Panc1 (cell line): ENCODE data around the gene YBX1. TPM values are rescaled to one million over a fixed set of nuclear protein-coding genes. Genes with fewer than 3 reads are reported as not detected.
"Not testable (repeated sequence)": the region's sequence is repeated elsewhere in the genome, so short reads cannot be mapped to it uniquely, and the experiment has no call there.

Experiments
- ATAC-seq: fragments of 200-7000 bp; cut with Tn5 transposase; 2 replicates; pipeline ENCODE4 v1.9.1; 2020; ENCODE audit warnings: mild to moderate bottlenecking, moderate library complexity
- BruUV-seq: library from RNA; stranded (reverse); fragments of 400-500 nt; replicated peaks from 2 replicates; lab custom pipeline; 2021; lab: Mats Ljungman, UMichigan
- CTCF ChIA-PET: fragments of 300-600 bp; sonication (Branson Sonifier 250); formaldehyde crosslinking; loops from one replicate; lab custom pipeline; 2022; ENCODE audit warnings: antibody characterized with exemption; lab: Charles Lee
- POLR2A ChIA-PET: fragments of 300-600 bp; sonication (Branson Sonifier 250); formaldehyde crosslinking; loops from one replicate; lab custom pipeline; 2022; ENCODE audit warnings: antibody characterized with exemption; lab: Charles Lee
- DNase-seq: peaks from one replicate; pipeline ENCODE4 v3.0.0-alpha.2; 2010; ENCODE audit warnings: low read depth, low spot score
- H3K27ac ChIP-seq: 2 replicates; pipeline ENCODE4 v1.5.1; 2011; ENCODE audit warnings: mild to moderate bottlenecking, low read length, inconsistent platforms
- H3K27me3 ChIP-seq: fragments of 200-500 bp; sonication (Bioruptor generic); 2 replicates; pipeline ENCODE4 v1.6.0; 2014; ENCODE audit warnings: low read length, inconsistent platforms; ENCODE audit not compliant: control insufficient read depth, insufficient read depth
- H3K36me3 ChIP-seq: fragments of 200-500 bp; sonication (Bioruptor generic); 2 replicates; pipeline ENCODE4 v1.5.1; 2014; ENCODE audit warnings: inconsistent platforms, mild to moderate bottlenecking, low read length, moderate library complexity; ENCODE audit not compliant: control insufficient read depth, insufficient read depth
- H3K4me1 ChIP-seq: 2 replicates; pipeline ENCODE4 v1.5.1; 2011; ENCODE audit warnings: inconsistent platforms, mild to moderate bottlenecking, low read length, moderate library complexity; ENCODE audit not compliant: control insufficient read depth, insufficient read depth
- H3K4me3 ChIP-seq, 2 experiments: 2 replicates each; pipeline ENCODE4 v1.5.1; 2011 to 2012; ENCODE audit warnings: low read depth in 2 of 2, low read length in 2 of 2, mild to moderate bottlenecking in 2 of 2, inconsistent platforms in 1 of 2, moderate library complexity in 1 of 2
- H3K9me3 ChIP-seq: fragments of 200-500 bp; sonication (Bioruptor generic); 2 replicates; pipeline ENCODE4 v1.5.1; 2014; ENCODE audit warnings: low read depth, mild to moderate bottlenecking, inconsistent platforms, low read length, moderate library complexity; ENCODE audit not compliant: control insufficient read depth, insufficient read depth
- CTCF ChIP-seq: fragments of 450-650 bp; IDR thresholded peaks from 2 replicates; pipeline ENCODE4 v1.5.1; 2017; ENCODE audit warnings: mild to moderate bottlenecking
- POLR2AphosphoS5 ChIP-seq: IDR thresholded peaks from 2 replicates; pipeline ENCODE4 v1.6.1; 2012; ENCODE audit warnings: mild to moderate bottlenecking, low read depth, low read length, moderate library complexity
- SIN3A ChIP-seq: IDR thresholded peaks from 2 replicates; pipeline ENCODE4 v1.6.1; 2012; ENCODE audit warnings: low read depth, mild to moderate bottlenecking, low read length, moderate library complexity, borderline replicate concordance; ENCODE audit not compliant: insufficient read depth
- TCF7L2 ChIP-seq: IDR thresholded peaks from 2 replicates; pipeline ENCODE4 v1.6.1; 2011; ENCODE audit warnings: mild to moderate bottlenecking, low read depth, low read length, inconsistent platforms
- in situ Hi-C: cut with HindIII; loops from 2 replicates; pipeline ENCODE4 v1.10.0; 2016; ENCODE audit warnings: low sequenced_read_pairs, low pct_unique_long_range_greater_than_20kb
- intact Hi-C: fragments of 100-400 bp; cut with micrococcal nuclease; formaldehyde crosslinking; loops from one replicate; pipeline ENCODE4 v1.10.0; 2022; ENCODE audit not compliant: unreplicated experiment
- total RNA-seq: library from RNA; stranded (reverse); gene quantifications from one replicate; pipeline ENCODE4 v1.2.1, GENCODE V29; 2021; ENCODE audit not compliant: unreplicated experiment
- TF ChIP-seq, protein P1 (sequence below), 2 experiments: IDR thresholded peaks; 2 replicates each; pipeline ENCODE4 v1.6.1; 2011 to 2012; ENCODE audit warnings: low read depth in 2 of 2, control low read depth in 1 of 2, low read length in 1 of 2, mild to moderate bottlenecking in 1 of 2, moderate library complexity in 1 of 2; ENCODE audit not compliant: insufficient read depth in 1 of 2

YBX1 gene
- total RNA-seq, 1 experiment from 2014 or later, result 908 TPM

GRCh38 chr1:42723511-42723910, 41.3 kb downstream of the YBX1 start:
- ChIA-PET POLR2A (interaction anchor here (0.6 to 0.7 kb wide), 3 partner anchors 8 to 219 kb away, joined by 3 to 7 read pairs (median 4); no protein-coding TSS in a partner anchor), CTCF (interaction anchor here (0.7 kb wide), 1 partner anchor 1129 kb away, joined by 3 read pairs; no protein-coding TSS in a partner anchor)
- Histone ChIP-seq H3K4me1 (no peaks in the 10 kb centered on the region), H3K9me3 (no peaks in the 10 kb centered on the region), H3K36me3 (no peaks in the 10 kb centered on the region), H3K27me3 (no peaks in the 10 kb centered on the region), H3K4me3 (no peak overlapping the region), H3K27ac (no peak overlapping the region)
- DNase-seq, result no peak
- in situ Hi-C loops (no loop called here), intact Hi-C loops (no loop called here)
- BruUV-seq, result no TSS peak
- no peak for ATAC-seq
- TF ChIP-seq SIN3A, result no peak
- no peak for TF ChIP-seq CTCF
- TF ChIP-seq, protein P1, sequence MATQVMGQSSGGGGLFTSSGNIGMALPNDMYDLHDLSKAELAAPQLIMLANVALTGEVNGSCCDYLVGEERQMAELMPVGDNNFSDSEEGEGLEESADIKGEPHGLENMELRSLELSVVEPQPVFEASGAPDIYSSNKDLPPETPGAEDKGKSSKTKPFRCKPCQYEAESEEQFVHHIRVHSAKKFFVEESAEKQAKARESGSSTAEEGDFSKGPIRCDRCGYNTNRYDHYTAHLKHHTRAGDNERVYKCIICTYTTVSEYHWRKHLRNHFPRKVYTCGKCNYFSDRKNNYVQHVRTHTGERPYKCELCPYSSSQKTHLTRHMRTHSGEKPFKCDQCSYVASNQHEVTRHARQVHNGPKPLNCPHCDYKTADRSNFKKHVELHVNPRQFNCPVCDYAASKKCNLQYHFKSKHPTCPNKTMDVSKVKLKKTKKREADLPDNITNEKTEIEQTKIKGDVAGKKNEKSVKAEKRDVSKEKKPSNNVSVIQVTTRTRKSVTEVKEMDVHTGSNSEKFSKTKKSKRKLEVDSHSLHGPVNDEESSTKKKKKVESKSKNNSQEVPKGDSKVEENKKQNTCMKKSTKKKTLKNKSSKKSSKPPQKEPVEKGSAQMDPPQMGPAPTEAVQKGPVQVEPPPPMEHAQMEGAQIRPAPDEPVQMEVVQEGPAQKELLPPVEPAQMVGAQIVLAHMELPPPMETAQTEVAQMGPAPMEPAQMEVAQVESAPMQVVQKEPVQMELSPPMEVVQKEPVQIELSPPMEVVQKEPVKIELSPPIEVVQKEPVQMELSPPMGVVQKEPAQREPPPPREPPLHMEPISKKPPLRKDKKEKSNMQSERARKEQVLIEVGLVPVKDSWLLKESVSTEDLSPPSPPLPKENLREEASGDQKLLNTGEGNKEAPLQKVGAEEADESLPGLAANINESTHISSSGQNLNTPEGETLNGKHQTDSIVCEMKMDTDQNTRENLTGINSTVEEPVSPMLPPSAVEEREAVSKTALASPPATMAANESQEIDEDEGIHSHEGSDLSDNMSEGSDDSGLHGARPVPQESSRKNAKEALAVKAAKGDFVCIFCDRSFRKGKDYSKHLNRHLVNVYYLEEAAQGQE (IDR thresholded peaks at IDR 0.05; ENCODE audit: insufficient read depth in 1 of 2, low read depth in 2 of 2, low read length in 1 of 2), result no peak
- no peak for TF ChIP-seq POLR2AphosphoS5
- TF ChIP-seq TCF7L2, result no peak

GRCh38 chr1:42725820-42726219, 43.6 kb downstream of the YBX1 start:
- intact Hi-C loops, ATAC-seq: not testable (repeated sequence)

GRCh38 chr1:42730002-42730401, 47.8 kb downstream of the YBX1 start:
- POLR2A ChIA-PET, result interaction anchor here (0.6 kb wide), 1 partner anchor 53 kb away, joined by 3 read pairs; no protein-coding TSS in a partner anchor
- in situ Hi-C loops, result no loop called here

More at GRCh38 chr1:42725820-42726219, 43.6 kb downstream of the YBX1 start:
- H3K9me3 ChIP-seq, BruUV-seq, in situ Hi-C loops, CTCF ChIA-PET, H3K36me3 ChIP-seq, H3K27ac ChIP-seq, DNase-seq, H3K27me3 ChIP-seq, H3K4me3 ChIP-seq, H3K4me1 ChIP-seq: not testable (repeated sequence)
- POLR2A ChIA-PET, result interaction anchor here (0.6 kb wide), 1 partner anchor 68 kb away, joined by 3 read pairs; no protein-coding TSS in a partner anchor

More at GRCh38 chr1:42730002-42730401, 47.8 kb downstream of the YBX1 start:
- no peaks in the 10 kb centered on the region for H3K9me3 ChIP-seq
- intact Hi-C loops, result loop anchor here (10.0 kb wide), 1 partner anchor 155 kb away; no protein-coding TSS in a partner anchor
- ATAC-seq (0 out of 2 replicates have a peak, but pooled peaks have one; percentile 53), DNase-seq (no peak)
- H3K27me3 ChIP-seq, result no peaks in the 10 kb centered on the region
- H3K27ac ChIP-seq, result no peak overlapping the region
- H3K4me3 ChIP-seq, result no peak overlapping the region
- CTCF ChIA-PET, result no interaction called here
- no peaks in the 10 kb centered on the region for H3K4me1 ChIP-seq
- H3K36me3 ChIP-seq, result no peaks in the 10 kb centered on the region
- BruUV-seq, result no TSS peak
- TF ChIP-seq SIN3A, result no peak
- TF ChIP-seq, protein P1 (IDR thresholded peaks at IDR 0.05; ENCODE audit: insufficient read depth in 1 of 2, low read depth in 2 of 2, low read length in 1 of 2), result no peak
- TF ChIP-seq TCF7L2, result no peak
- no peak for TF ChIP-seq POLR2AphosphoS5
- TF ChIP-seq CTCF, result no peak
